Progenitor cell of endocrine pancreas (in vitro differentiated cells): ENCODE results near the gene NEO1. TPM values are rescaled to one million over a fixed set of nuclear protein-coding genes. Genes with fewer than 3 reads are reported as not detected.

Experiments
- DNase-seq: peaks from one replicate; pipeline ENCODE4 v3.0.0; 2021; ENCODE audit warnings: low spot score; ENCODE audit not compliant: unreplicated experiment
- H3K27ac Mint-ChIP-seq: 2 replicates; pipeline ENCODE4 v1.8.0; 2021; ENCODE audit warnings: mild to moderate bottlenecking, moderate library complexity, mixed read lengths
- H3K27me3 Mint-ChIP-seq: 2 replicates; pipeline ENCODE4 v1.8.0; 2021; ENCODE audit warnings: mixed read lengths
- H3K36me3 Mint-ChIP-seq: 2 replicates; pipeline ENCODE4 v1.8.0; 2022; ENCODE audit warnings: mixed read lengths; ENCODE audit not compliant: insufficient read depth
- H3K4me1 Mint-ChIP-seq: 2 replicates; pipeline ENCODE4 v1.8.0; 2021; ENCODE audit warnings: low read depth, mixed read lengths
- H3K4me3 Mint-ChIP-seq: 2 replicates; pipeline ENCODE4 v1.8.0; 2021; ENCODE audit warnings: low read depth, mild to moderate bottlenecking, moderate library complexity, mixed read lengths
- H3K9me3 Mint-ChIP-seq: 2 replicates; pipeline ENCODE4 v1.8.0; 2021; ENCODE audit warnings: low read depth, mixed read lengths
- CTCF ChIP-seq: fragments of 200-600 bp; sonication (generic); IDR thresholded peaks from one replicate; pipeline ENCODE4 v1.5.0; 2021; ENCODE audit warnings: antibody characterized with exemption, mild to moderate bottlenecking; ENCODE audit not compliant: unreplicated experiment
- total RNA-seq: library from RNA; stranded (reverse); gene quantifications from 2 replicates; pipeline ENCODE4 v1.2.1, GENCODE V29; 2021

Gene NEO1
- total RNA-seq, 1 donor from 2014 or later = 118 TPM

- peaks cover 6% of the 10 kb centered on the region for H3K4me1 Mint-ChIP-seq
- H3K27me3 Mint-ChIP-seq = no peaks in the 10 kb centered on the region
- no peaks in the 10 kb centered on the region for H3K9me3 Mint-ChIP-seq
- no peak for DNase-seq
- no peak overlapping the region for H3K4me3 Mint-ChIP-seq
- TF ChIP-seq CTCF = no peak
- no peak overlapping the region for H3K27ac Mint-ChIP-seq
- H3K36me3 Mint-ChIP-seq = no peaks in the 10 kb centered on the region
These were observed 6.2 kb downstream of the NEO1 start for GRCh38 chr15:73058437-73058836.

GRCh38 chr15:73065114-73065513 is 12.9 kb downstream of the NEO1 start:
- Mint-ChIP-seq H3K4me1 (peaks cover 12% of the 10 kb centered on the region), H3K27me3 (no peaks in the 10 kb centered on the region), H3K9me3 (no peaks in the 10 kb centered on the region), H3K27ac (no peak overlapping the region), H3K36me3 (no peaks in the 10 kb centered on the region), H3K4me3 (no peak overlapping the region)
- no peak for DNase-seq
- TF ChIP-seq CTCF = no peak

GRCh38 chr15:73069109-73069508 is 16.8 kb downstream of the NEO1 start:
- Mint-ChIP-seq H3K36me3 (no peaks in the 10 kb centered on the region), H3K27me3 (no peaks in the 10 kb centered on the region), H3K9me3 (no peaks in the 10 kb centered on the region), H3K4me1 (peaks cover 6% of the 10 kb centered on the region), H3K4me3 (no peak overlapping the region), H3K27ac (no peak overlapping the region)
- no peak for TF ChIP-seq CTCF
- no peak for DNase-seq

GRCh38 chr15:73072894-73073293 is 20.6 kb downstream of the NEO1 start:
- Mint-ChIP-seq H3K36me3 (no peaks in the 10 kb centered on the region), H3K27me3 (no peaks in the 10 kb centered on the region), H3K9me3 (no peaks in the 10 kb centered on the region), H3K4me3 (no peak overlapping the region), H3K27ac (no peak overlapping the region), H3K4me1 (peaks cover 5% of the 10 kb centered on the region)
- no peak for DNase-seq
- no peak for TF ChIP-seq CTCF

GRCh38 chr15:73074241-73074640 is 22.0 kb downstream of the NEO1 start:
- no peak for DNase-seq
- H3K27ac Mint-ChIP-seq = no peak overlapping the region
- H3K4me1 Mint-ChIP-seq = peaks cover 9% of the 10 kb centered on the region
- TF ChIP-seq CTCF = no peak
- no peaks in the 10 kb centered on the region for H3K27me3 Mint-ChIP-seq
- H3K36me3 Mint-ChIP-seq = no peaks in the 10 kb centered on the region
- H3K4me3 Mint-ChIP-seq = no peak overlapping the region
- no peaks in the 10 kb centered on the region for H3K9me3 Mint-ChIP-seq
